HEK293 (cell line): Measurements from ENCODE around the gene GUCY1A2.

Source experiments
- CTCF ChIA-PET: fragments of 350-600 bp; formaldehyde crosslinking; extraction: SDS; loops from one replicate; lab custom pipeline; 2021; ENCODE audit warnings: antibody characterized with exemption; lab: Yijun Ruan, JAX
- POLR2A ChIA-PET: fragments of 300-600 bp; formaldehyde crosslinking; extraction: SDS; loops from one replicate; lab custom pipeline; 2020; ENCODE audit warnings: antibody characterized with exemption, inconsistent platforms; lab: Yijun Ruan, JAX
- H3K27ac ChIP-seq: fragments of 200-500 bp; sonication (Bioruptor generic); 2 replicates; pipeline ENCODE4 v1.5.1; 2014; ENCODE audit warnings: low read depth, low read length, control low read depth, inconsistent platforms; ENCODE audit errors: extremely low read depth
- H3K36me3 ChIP-seq, 2 experiments: fragments of 200-500 bp in 1 of 2; sonication (Bioruptor generic) in 1 of 2; 1 replicate in 1 of 2; 2 replicates in 1 of 2; pipeline ENCODE4 v1.5.1; 2014 to 2017; ENCODE audit warnings: inconsistent platforms in 2 of 2, low read length in 2 of 2; ENCODE audit not compliant: control insufficient read depth in 2 of 2, insufficient read depth in 1 of 2
- H3K4me1 ChIP-seq: fragments of 200-500 bp; sonication (Bioruptor generic); 2 replicates; pipeline ENCODE4 v1.5.1; 2014; ENCODE audit warnings: mild to moderate bottlenecking, low read length, inconsistent platforms; ENCODE audit not compliant: control insufficient read depth, insufficient read depth
- H3K4me3 ChIP-seq: 2 replicates; pipeline ENCODE4 v1.5.1; 2011; ENCODE audit warnings: low read depth, mild to moderate bottlenecking, control low read depth, low read length, moderate library complexity
- H3K9me3 ChIP-seq: fragments of 200-500 bp; sonication (Bioruptor generic); 2 replicates; pipeline ENCODE4 v1.5.1; 2014; ENCODE audit warnings: low read depth, low read length, inconsistent platforms; ENCODE audit not compliant: control insufficient read depth, insufficient read depth
- GLI2 ChIP-seq: fragments of 450-650 bp; formaldehyde crosslinking; IDR thresholded peaks from 2 replicates; pipeline ENCODE4; 2017; ENCODE audit warnings: missing biosample characterization, missing genetic modification characterization, low read depth, borderline replicate concordance
- GLIS1 ChIP-seq: fragments of 450-650 bp; formaldehyde crosslinking; IDR thresholded peaks from 2 replicates; pipeline ENCODE4 v1.5.1; 2016; ENCODE audit warnings: missing biosample characterization, missing genetic modification characterization
- GLIS2 ChIP-seq: fragments of 450-650 bp; formaldehyde crosslinking; IDR thresholded peaks from 2 replicates; pipeline ENCODE4 v1.5.1; 2016; ENCODE audit warnings: missing biosample characterization, missing genetic modification characterization
- HOXA7 ChIP-seq: sonication (generic); formaldehyde crosslinking; IDR thresholded peaks from 2 replicates; pipeline ENCODE4 v1.8.1; 2022; ENCODE audit warnings: missing genetic modification reagents, borderline replicate concordance
- SETDB1 ChIP-seq: IDR thresholded peaks from one replicate; pipeline ENCODE4 v1.6.1; 2017; ENCODE audit warnings: mild to moderate bottlenecking, low read length, moderate library complexity, mixed read lengths; ENCODE audit not compliant: insufficient read length
- SP3 ChIP-seq: fragments of 450-650 bp; formaldehyde crosslinking; IDR thresholded peaks from 2 replicates; pipeline ENCODE4 v1.5.1; 2016; ENCODE audit warnings: missing biosample characterization, missing genetic modification characterization
- WT1 ChIP-seq: fragments of 450-650 bp; formaldehyde crosslinking; IDR thresholded peaks from 2 replicates; pipeline ENCODE4 v1.5.1; 2016; ENCODE audit warnings: missing biosample characterization, missing genetic modification characterization
- ZBTB11 ChIP-seq: fragments of 450-650 bp; formaldehyde crosslinking; conservative IDR thresholded peaks from 2 replicates; pipeline ENCODE4 v1.5.1; 2016; ENCODE audit warnings: low read depth, missing biosample characterization, missing genetic modification characterization
- ZBTB49 ChIP-seq: fragments of 450-650 bp; formaldehyde crosslinking; IDR thresholded peaks from 2 replicates; pipeline ENCODE4 v1.5.1; 2016; ENCODE audit warnings: missing biosample characterization, missing genetic modification characterization, low read depth
- ZFHX2 ChIP-seq: fragments of 450-650 bp; formaldehyde crosslinking; conservative IDR thresholded peaks from 2 replicates; pipeline ENCODE4 v1.5.1; 2016; ENCODE audit warnings: missing biosample characterization, missing genetic modification characterization
- ZFP41 ChIP-seq: fragments of 450-650 bp; formaldehyde crosslinking; IDR thresholded peaks from 2 replicates; pipeline ENCODE4 v1.5.1; 2016; ENCODE audit warnings: missing biosample characterization, missing genetic modification characterization, borderline replicate concordance
- ZNF10 ChIP-seq: fragments of 450-650 bp; formaldehyde crosslinking; IDR thresholded peaks from 2 replicates; pipeline ENCODE4 v1.5.1; 2017; ENCODE audit warnings: missing biosample characterization, missing genetic modification characterization
- ZNF140 ChIP-seq: fragments of 450-650 bp; formaldehyde crosslinking; IDR thresholded peaks from 2 replicates; pipeline ENCODE4 v1.5.1; 2016; ENCODE audit warnings: missing biosample characterization, missing genetic modification characterization
- ZNF16 ChIP-seq: fragments of 450-650 bp; formaldehyde crosslinking; IDR thresholded peaks from 2 replicates; pipeline ENCODE4 v1.5.1; 2016; ENCODE audit warnings: low read depth, missing biosample characterization, missing genetic modification characterization
- ZNF202 ChIP-seq: fragments of 450-650 bp; formaldehyde crosslinking; IDR thresholded peaks from 2 replicates; pipeline ENCODE4 v1.5.1; 2016; ENCODE audit warnings: missing biosample characterization, missing genetic modification characterization, borderline replicate concordance
- ZNF23 ChIP-seq: fragments of 450-650 bp; formaldehyde crosslinking; IDR thresholded peaks from 2 replicates; pipeline ENCODE4 v1.5.1; 2016; ENCODE audit warnings: missing biosample characterization, missing genetic modification characterization, borderline replicate concordance
- ZNF239 ChIP-seq: fragments of 450-650 bp; formaldehyde crosslinking; IDR thresholded peaks from 2 replicates; pipeline ENCODE4 v1.5.1; 2016; ENCODE audit warnings: missing biosample characterization, missing genetic modification characterization
- ZNF248 ChIP-seq: fragments of 450-650 bp; formaldehyde crosslinking; IDR thresholded peaks from 2 replicates; pipeline ENCODE4 v1.5.1; 2017; ENCODE audit warnings: missing biosample characterization, missing genetic modification characterization
- ZNF350 ChIP-seq: fragments of 450-650 bp; formaldehyde crosslinking; IDR thresholded peaks from 2 replicates; pipeline ENCODE4 v1.5.0; 2017; ENCODE audit warnings: missing biosample characterization, mild to moderate bottlenecking, missing genetic modification characterization
- ZNF362 ChIP-seq: fragments of 450-650 bp; formaldehyde crosslinking; IDR thresholded peaks from 2 replicates; pipeline ENCODE4 v1.5.1; 2016; ENCODE audit warnings: missing biosample characterization, missing genetic modification characterization
- ZNF404 ChIP-seq: fragments of 450-650 bp; formaldehyde crosslinking; IDR thresholded peaks from 2 replicates; pipeline ENCODE4 v1.5.1; 2017; ENCODE audit warnings: missing biosample characterization, missing genetic modification characterization
- ZNF416 ChIP-seq: fragments of 450-650 bp; formaldehyde crosslinking; IDR thresholded peaks from 2 replicates; pipeline ENCODE4 v1.5.1; 2016; ENCODE audit warnings: missing biosample characterization, missing genetic modification characterization
- ZNF426 ChIP-seq: fragments of 450-650 bp; formaldehyde crosslinking; IDR thresholded peaks from 2 replicates; pipeline ENCODE4 v1.5.1; 2017; ENCODE audit warnings: missing biosample characterization, missing genetic modification characterization, mild to moderate bottlenecking, inconsistent platforms, moderate library complexity
- ZNF514 ChIP-seq: fragments of 450-650 bp; formaldehyde crosslinking; IDR thresholded peaks from 2 replicates; pipeline ENCODE4 v1.5.1; 2016; ENCODE audit warnings: missing biosample characterization, missing genetic modification characterization
- ZNF530 ChIP-seq: fragments of 450-650 bp; formaldehyde crosslinking; IDR thresholded peaks from 2 replicates; pipeline ENCODE4 v1.5.1; 2016; ENCODE audit warnings: low read depth, missing biosample characterization, missing genetic modification characterization
- ZNF544 ChIP-seq: fragments of 450-650 bp; formaldehyde crosslinking; IDR thresholded peaks from 2 replicates; pipeline ENCODE4 v1.5.0; 2017; ENCODE audit warnings: missing biosample characterization, missing genetic modification characterization
- ZNF624 ChIP-seq: fragments of 450-650 bp; formaldehyde crosslinking; IDR thresholded peaks from 2 replicates; pipeline ENCODE4 v1.5.1; 2017; ENCODE audit warnings: missing biosample characterization, missing genetic modification characterization
- ZNF639 ChIP-seq: fragments of 450-650 bp; formaldehyde crosslinking; IDR thresholded peaks from 2 replicates; pipeline ENCODE4 v1.5.1; 2016; ENCODE audit warnings: missing biosample characterization, missing genetic modification characterization
- ZSCAN30 ChIP-seq: fragments of 450-650 bp; IDR thresholded peaks from 2 replicates; pipeline ENCODE4 v1.5.1; 2018; ENCODE audit warnings: missing biosample characterization, mild to moderate bottlenecking, missing genetic modification characterization, moderate library complexity
- ZXDB ChIP-seq: fragments of 450-650 bp; formaldehyde crosslinking; IDR thresholded peaks from 2 replicates; pipeline ENCODE4 v1.5.1; 2016; ENCODE audit warnings: missing biosample characterization, missing genetic modification characterization

The GUCY1A2 gene

GRCh38 chr11:106821826-106822225 is 196.4 kb downstream of the GUCY1A2 start:
- Histone ChIP-seq H3K9me3 (no peaks in the 10 kb centered on the region), H3K4me1 (no peaks in the 10 kb centered on the region), H3K4me3 (no peak overlapping the region), H3K36me3 (no peaks in the 10 kb centered on the region), H3K27ac (no peak overlapping the region)
- POLR2A ChIA-PET, result no interaction called here
- TF ChIP-seq ZNF514 (tag by site-specific recombination), result no peak
- no peak for TF ChIP-seq ZNF544 (tag by site-specific recombination)
- no peak for TF ChIP-seq SP3 (tag by site-specific recombination)
- TF ChIP-seq ZNF202, result no peak
- TF ChIP-seq ZNF350 (tag by site-specific recombination), result no peak
- no peak for TF ChIP-seq ZNF416
- no peak for TF ChIP-seq ZBTB49 (tag by site-specific recombination)
- no peak for TF ChIP-seq ZNF530 (tag by site-specific recombination)
- no peak for TF ChIP-seq GLIS1 (tag by site-specific recombination)
- TF ChIP-seq HOXA7 (CRISPR knock-in tag), result no peak
- no peak for TF ChIP-seq ZFP41 (tag by site-specific recombination)
- TF ChIP-seq ZNF16, result no peak
- no peak for TF ChIP-seq ZFHX2 (tag by site-specific recombination)
- TF ChIP-seq ZNF426 (tag by site-specific recombination), result no peak
- CTCF ChIA-PET, result no interaction called here

GRCh38 chr11:106821291-106821690 is 197.0 kb downstream of the GUCY1A2 start:
- Histone ChIP-seq H3K4me3 (no peak overlapping the region), H3K4me1 (no peaks in the 10 kb centered on the region), H3K36me3 (no peaks in the 10 kb centered on the region), H3K27ac (no peak overlapping the region), H3K9me3 (no peaks in the 10 kb centered on the region)
- POLR2A ChIA-PET, result no interaction called here
- CTCF ChIA-PET, result no interaction called here
- no peak for TF ChIP-seq ZNF362 (tag by site-specific recombination)
- no peak for TF ChIP-seq ZNF10 (tag by site-specific recombination)
- TF ChIP-seq GLIS2 (tag by site-specific recombination), result no peak
- TF ChIP-seq SETDB1, result no peak
- no peak for TF ChIP-seq ZNF416
- TF ChIP-seq ZNF248 (tag by site-specific recombination), result no peak
- no peak for TF ChIP-seq ZNF140 (tag by site-specific recombination)
- TF ChIP-seq ZSCAN30 (tag by site-specific recombination), result no peak
- TF ChIP-seq GLI2 (tag by site-specific recombination), result no peak
- TF ChIP-seq ZNF639 (tag by site-specific recombination), result no peak
- no peak for TF ChIP-seq ZNF624
- no peak for TF ChIP-seq ZNF239 (tag by site-specific recombination)
- TF ChIP-seq HOXA7 (CRISPR knock-in tag), result no peak
- TF ChIP-seq ZBTB11 (tag by site-specific recombination), result no peak
- no peak for TF ChIP-seq ZNF404 (tag by site-specific recombination)
- no peak for TF ChIP-seq ZNF23 (tag by site-specific recombination)
- TF ChIP-seq ZXDB (tag by site-specific recombination), result no peak
- TF ChIP-seq WT1 (tag by site-specific recombination), result no peak
